NCI-H1417 (cell line): ENCODE measurements around the gene R3HDML.
"Not testable (repeated sequence)": the region's sequence is repeated elsewhere in the genome, so short reads cannot be mapped to it uniquely, and the experiment has no call there.

Experiments
- DNase-seq, 3 experiments: peaks; one replicate each; lab custom pipeline; 2025; lab: John Stamatoyannopoulos, UW

R3HDML gene

GRCh38 chr20:44336725-44337380 lies at the start of gene R3HDML:
Gene R3HDML (plus strand): TSS chr20:44337043. CDS start chr20:44337158, 115 bp downstream.
- no peak for DNase-seq

GRCh38 chr20:44287272-44288097 lies 49.4 kb upstream of the R3HDML start:
- no peak for DNase-seq

DNA sequence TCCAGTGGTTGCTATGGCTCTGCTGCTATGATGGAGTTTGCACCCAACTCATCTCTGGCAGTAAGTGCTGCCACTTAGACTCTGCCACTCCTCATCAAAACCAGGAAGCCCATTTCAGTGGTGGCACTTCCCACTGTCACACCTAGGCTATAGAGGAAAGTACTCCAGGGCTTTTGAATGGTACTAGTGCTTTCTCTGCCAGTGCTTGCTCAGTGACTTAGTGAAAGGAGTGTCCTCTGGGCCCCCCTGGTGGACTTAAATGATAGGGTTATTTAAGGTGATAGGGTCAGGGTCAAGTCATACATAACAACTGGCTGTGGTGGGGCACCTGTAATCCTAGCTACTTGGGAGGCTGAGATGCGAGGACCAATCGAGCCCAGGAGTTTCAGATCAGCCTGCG lies 48.6 kb upstream of the R3HDML start:
- DNase-seq: no peak

DNA sequence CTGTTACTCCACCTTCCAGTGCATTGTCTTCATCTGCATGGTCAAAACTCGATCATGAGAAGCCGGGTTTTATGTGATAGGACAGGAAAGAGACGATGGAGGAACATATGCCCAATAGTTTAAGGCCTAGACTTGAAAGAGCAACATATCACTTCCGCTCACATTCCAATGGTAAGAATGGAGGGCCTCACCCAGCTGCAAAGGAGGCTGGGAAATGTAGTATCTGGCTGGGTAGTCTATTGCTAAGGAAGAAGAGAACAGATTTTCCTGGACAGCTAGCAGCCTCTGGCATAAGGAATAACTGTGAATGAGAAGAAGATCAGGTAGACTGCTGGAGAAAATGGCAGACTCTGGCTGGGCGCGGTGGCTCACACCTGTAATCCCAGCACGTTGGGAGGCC lies 45.1 kb upstream of the R3HDML start:
- DNase-seq: no peak

GRCh38 chr20:44296011-44296410 lies 40.8 kb upstream of the R3HDML start:
- DNase-seq: peak; percentile 75 to 91 (median 90)

DNA sequence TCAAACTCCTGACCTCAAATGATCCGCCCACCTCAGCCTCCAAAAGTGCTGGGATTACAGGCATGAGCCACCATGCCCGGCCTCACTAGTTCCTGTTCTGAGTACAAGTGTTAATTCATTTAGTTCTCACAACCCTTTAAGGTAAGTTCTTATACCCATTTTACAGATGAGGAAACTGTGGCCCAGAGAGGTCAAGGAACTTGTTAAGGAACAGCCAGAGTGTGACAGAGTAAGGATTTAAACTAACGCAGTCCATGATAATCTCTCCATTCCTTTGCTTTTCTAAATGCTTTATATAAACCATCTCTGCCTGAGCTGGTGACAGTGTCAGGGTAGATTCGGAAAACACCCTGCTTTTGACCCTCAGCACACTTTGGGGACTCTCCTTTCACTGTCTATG lies 39.1 kb upstream of the R3HDML start:
- no peak for DNase-seq

GRCh38 chr20:44299011-44299535 lies 37.8 kb upstream of the R3HDML start:
- not testable (repeated sequence) for DNase-seq

DNA sequence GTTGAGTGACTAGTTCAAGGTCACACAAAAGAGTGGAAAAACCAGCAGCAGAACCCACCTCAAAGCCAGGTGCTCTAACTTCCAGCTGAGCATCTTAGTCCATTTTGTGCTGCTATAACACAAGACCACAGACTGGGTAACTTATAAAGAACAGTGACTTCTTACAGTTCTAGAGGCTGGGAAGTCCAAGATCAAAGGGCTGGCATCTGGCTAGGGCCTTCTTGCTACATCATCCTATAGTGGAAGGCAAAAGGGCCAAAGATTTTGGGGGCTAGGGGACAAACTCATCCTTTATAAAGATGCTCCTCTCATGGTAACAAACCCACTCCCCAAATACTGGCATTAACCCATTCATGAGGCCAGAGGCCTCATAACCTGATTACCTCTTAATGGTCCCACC lies 35.6 kb upstream of the R3HDML start:
- no peak for DNase-seq

GRCh38 chr20:44302026-44302669 lies 34.7 kb upstream of the R3HDML start:
- DNase-seq: peak in 2 of 3 experiments; percentile 41 to 51

GRCh38 chr20:44302736-44303135 lies 34.1 kb upstream of the R3HDML start:
- peak in 1 of 3 experiments; percentile 36 for DNase-seq

- no peak for DNase-seq
Measured at GRCh38 chr20:44304383-44304782, 32.5 kb upstream of the R3HDML start.

GRCh38 chr20:44306927-44307326 lies 29.9 kb upstream of the R3HDML start:
- DNase-seq: no peak

- no peak for DNase-seq
Measured at GRCh38 chr20:44309763-44310663, 26.8 kb upstream of the R3HDML start.

GRCh38 chr20:44310664-44311639 lies 25.9 kb upstream of the R3HDML start, which contains the start of gene FITM2:
Gene FITM2 (minus strand): TSS chr20:44311202. CDS start chr20:44311148, 54 bp downstream.
- DNase-seq: peak; percentile 94 to 99 (median 99)

DNA sequence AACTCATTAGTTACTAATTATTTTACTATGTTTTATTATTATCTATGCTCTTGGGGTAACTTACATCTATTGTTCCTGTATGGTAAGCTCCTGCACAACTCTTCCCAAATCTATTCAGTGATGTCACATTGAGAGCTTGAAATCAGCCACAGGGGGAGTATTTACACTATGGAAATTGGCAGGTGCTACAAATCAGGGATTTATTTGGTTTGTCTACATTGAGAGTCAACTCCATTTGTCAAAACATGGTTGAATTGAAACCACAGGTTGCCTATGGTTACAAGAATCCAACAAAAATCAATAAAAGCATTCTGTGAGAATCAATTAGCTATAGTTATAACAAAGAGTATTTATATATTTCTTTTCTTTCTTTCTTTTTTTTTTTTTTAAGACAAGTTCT lies 22.0 kb upstream of the R3HDML start:
- peak in 1 of 3 experiments; percentile 9 for DNase-seq

DNA sequence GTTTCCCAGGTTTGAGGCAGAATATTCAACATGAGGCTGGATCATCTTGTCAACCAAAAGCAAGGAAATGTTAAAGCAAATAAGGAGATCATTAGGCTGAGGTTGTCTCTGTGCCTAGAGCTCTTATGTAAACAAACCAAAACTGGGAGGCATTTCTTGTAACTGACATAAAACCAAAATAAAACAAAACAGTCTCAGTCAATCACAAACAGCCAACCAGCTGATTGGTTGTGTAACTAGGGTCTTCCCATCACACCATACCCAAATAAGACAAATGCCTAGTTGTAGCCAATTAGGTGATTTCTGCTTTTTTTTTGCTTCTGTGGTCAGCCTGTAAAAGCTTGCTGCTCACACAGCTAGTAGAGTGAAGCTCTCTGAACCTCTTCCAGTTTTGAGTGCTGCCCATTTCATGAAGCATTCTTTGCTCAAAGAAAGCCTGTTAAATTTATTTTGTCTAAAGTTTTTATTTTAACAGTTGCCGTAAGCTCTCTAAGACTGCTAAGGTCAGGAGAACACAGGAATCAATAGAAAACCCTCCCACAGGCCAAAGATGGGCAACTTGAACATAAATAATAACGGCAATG lies 16.9 kb upstream of the R3HDML start:
- DNase-seq: no peak

DNA sequence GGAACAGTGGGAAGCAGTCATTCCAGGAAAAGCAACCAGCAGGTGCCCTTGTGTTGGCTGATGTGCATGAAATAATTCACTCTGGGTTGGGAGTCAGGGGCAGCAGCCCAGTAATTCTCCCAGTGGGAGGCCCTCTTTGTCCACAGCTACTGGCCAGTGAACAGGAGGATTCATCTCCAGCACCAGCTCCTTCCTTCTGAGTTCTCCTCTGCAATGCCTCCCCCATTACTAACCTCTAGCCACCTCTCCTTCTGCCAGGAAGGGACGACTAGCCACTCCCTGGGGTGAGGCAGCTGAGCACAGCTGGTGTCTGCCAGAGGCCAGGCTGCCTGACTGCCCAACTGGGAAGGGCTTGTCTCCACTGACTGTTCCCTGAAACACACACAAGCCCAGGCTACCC lies 12.5 kb upstream of the R3HDML start:
- DNase-seq: peak in 2 of 3 experiments; percentile 43 to 72

- DNase-seq: no peak
Measured at GRCh38 chr20:44326391-44327159, 10.3 kb upstream of the R3HDML start.

GRCh38 chr20:44327748-44328147 lies 9.1 kb upstream of the R3HDML start:
- peak in 1 of 3 experiments; percentile 22 for DNase-seq
